Measurements from ENCODE around the gene ST8SIA5.

ST8SIA5 gene

DNA sequence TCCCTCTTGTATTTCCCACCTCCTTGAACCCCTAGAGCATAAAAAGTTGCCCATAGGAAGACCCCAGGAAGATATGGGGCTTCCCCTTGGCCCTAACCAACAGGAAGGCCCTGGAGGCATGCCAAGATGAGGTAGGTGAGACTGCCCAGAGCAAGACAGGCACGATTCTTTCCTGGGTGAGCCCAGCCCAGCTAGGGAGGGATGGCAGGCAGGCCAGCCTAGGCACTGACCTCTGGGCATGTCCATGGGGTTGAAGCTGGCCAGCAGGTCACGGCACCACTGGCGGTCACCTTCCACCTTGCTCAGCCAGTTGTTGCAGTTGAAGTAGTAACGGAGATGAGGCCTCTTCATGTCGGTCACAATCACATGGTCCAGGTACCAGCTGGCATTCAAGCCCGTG, 117.5 kb downstream of the ST8SIA5 start:
- H3K36me3 Mint-ChIP-seq (ENCODE audit: low read depth): no peaks in the 10 kb centered on the region
- H3K4me3 Mint-ChIP-seq: no peak overlapping the region

GRCh38 chr18:46636040-46636630, 120.7 kb downstream of the ST8SIA5 start:
- H3K4me1 Mint-ChIP-seq: no peaks in the 10 kb centered on the region
- H3K4me3 Mint-ChIP-seq: no peak overlapping the region
- TF ChIP-seq, protein P1, sequence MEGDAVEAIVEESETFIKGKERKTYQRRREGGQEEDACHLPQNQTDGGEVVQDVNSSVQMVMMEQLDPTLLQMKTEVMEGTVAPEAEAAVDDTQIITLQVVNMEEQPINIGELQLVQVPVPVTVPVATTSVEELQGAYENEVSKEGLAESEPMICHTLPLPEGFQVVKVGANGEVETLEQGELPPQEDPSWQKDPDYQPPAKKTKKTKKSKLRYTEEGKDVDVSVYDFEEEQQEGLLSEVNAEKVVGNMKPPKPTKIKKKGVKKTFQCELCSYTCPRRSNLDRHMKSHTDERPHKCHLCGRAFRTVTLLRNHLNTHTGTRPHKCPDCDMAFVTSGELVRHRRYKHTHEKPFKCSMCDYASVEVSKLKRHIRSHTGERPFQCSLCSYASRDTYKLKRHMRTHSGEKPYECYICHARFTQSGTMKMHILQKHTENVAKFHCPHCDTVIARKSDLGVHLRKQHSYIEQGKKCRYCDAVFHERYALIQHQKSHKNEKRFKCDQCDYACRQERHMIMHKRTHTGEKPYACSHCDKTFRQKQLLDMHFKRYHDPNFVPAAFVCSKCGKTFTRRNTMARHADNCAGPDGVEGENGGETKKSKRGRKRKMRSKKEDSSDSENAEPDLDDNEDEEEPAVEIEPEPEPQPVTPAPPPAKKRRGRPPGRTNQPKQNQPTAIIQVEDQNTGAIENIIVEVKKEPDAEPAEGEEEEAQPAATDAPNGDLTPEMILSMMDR (IDR thresholded peaks at IDR 0.05): no peak
- peaks cover 4% of the 10 kb centered on the region for H3K9me3 Mint-ChIP-seq
- DNase-seq: no peak
- H3K27me3 Mint-ChIP-seq (ENCODE audit: low read depth, poor library complexity): peaks cover 9% of the 10 kb centered on the region
- no peaks in the 10 kb centered on the region for H3K36me3 Mint-ChIP-seq (ENCODE audit: low read depth)
- no peak overlapping the region for H3K27ac Mint-ChIP-seq

More for the DNA sequence above, 117.5 kb downstream of the ST8SIA5 start:
- DNase-seq: no peak
- H3K27ac Mint-ChIP-seq: no peak overlapping the region
- TF ChIP-seq, protein P1 (IDR thresholded peaks at IDR 0.05): no peak
- H3K4me1 Mint-ChIP-seq: no peaks in the 10 kb centered on the region
- peaks cover 14% of the 10 kb centered on the region for H3K27me3 Mint-ChIP-seq (ENCODE audit: low read depth, poor library complexity)
- H3K9me3 Mint-ChIP-seq: no peaks in the 10 kb centered on the region

DNA sequence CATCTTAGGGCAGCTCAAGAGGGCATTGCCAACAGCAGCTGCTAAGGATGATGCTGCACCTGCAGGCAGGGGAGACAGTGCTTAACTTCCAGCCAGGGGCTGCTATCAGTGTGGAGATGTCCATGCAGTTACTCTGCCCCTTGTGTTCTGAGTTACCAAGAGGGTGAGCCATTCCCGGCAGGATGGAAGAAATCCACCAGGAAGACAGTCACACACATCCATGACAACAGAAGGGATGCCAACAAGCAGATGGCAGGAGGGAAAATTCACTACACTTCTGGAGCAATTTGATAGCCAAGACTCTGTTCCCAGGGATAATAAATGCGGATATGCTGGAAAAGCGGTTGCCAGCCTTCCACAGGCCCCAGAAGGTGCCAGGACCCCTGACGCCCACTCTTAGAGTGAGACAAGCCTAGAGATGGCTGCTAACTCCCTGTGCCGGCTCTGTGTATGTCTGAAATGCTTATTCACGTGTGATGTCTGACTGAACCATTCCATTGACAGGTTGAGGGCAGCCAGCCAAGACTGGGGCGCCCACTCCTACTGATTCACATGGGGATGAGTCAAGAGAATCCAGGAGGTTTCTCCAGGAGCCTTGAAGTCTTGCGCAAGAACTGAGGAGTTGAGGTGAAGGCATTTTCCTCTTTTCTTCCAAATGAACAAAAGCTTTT, 124.3 kb downstream of the ST8SIA5 start:
- Mint-ChIP-seq H3K36me3 (ENCODE audit: low read depth) (no peaks in the 10 kb centered on the region), H3K4me3 (no peak overlapping the region), H3K27ac (no peak overlapping the region), H3K9me3 (peaks cover 4% of the 10 kb centered on the region), H3K4me1 (no peaks in the 10 kb centered on the region), H3K27me3 (ENCODE audit: low read depth, poor library complexity) (peaks cover 20% of the 10 kb centered on the region)
- no peak for DNase-seq
- TF ChIP-seq, protein P1 (IDR thresholded peaks at IDR 0.05): no peak

DNA sequence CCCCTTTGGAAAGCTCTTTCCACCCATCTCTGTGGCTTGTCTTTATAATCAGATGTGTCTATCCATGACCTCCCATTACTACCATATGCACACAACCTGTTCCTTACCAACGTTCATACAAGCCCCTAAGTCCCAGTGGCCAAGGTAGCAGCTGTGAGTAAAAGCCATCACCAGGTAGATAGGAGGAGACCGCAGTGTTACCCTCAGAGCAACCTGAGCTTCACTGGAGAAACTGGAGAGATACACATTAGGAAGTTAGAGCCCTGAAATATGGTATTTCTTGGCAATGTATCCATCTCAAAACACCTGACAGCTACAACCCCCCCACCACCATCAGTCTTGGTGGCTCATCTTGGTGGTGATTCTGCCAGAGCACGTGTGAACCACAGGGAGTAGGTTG, 125.9 kb downstream of the ST8SIA5 start:
- H3K4me3 Mint-ChIP-seq: no peak overlapping the region
- peaks cover 4% of the 10 kb centered on the region for H3K9me3 Mint-ChIP-seq
- TF ChIP-seq, protein P1 (IDR thresholded peaks at IDR 0.05): no peak
- H3K4me1 Mint-ChIP-seq: no peaks in the 10 kb centered on the region
- peaks cover 26% of the 10 kb centered on the region for H3K27me3 Mint-ChIP-seq (ENCODE audit: low read depth, poor library complexity)
- DNase-seq: no peak
- H3K36me3 Mint-ChIP-seq (ENCODE audit: low read depth): no peaks in the 10 kb centered on the region
- H3K27ac Mint-ChIP-seq: no peak overlapping the region

DNA sequence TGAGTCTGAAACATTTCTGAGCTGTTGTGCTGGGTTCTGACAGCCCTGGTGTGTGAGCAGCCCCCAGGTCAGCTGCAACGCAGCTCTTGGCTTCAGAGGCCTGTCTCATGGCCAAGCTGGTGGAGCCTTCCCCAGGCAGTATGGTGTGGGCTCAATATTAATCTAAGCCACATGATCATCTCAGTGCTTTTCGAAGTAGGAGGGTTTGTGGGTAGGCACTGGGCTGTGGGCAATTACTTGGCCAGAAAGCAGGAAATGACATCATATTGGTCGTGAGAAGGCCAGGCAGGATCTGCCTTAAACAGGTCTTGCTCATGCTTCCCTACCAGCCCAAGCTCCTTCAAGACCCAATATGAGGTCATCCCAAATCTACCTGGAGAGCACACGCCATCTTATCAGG, 126.7 kb downstream of the ST8SIA5 start:
- H3K4me1 Mint-ChIP-seq: no peaks in the 10 kb centered on the region

More for the DNA sequence above, 126.7 kb downstream of the ST8SIA5 start:
- no peaks in the 10 kb centered on the region for H3K36me3 Mint-ChIP-seq (ENCODE audit: low read depth)
- TF ChIP-seq, protein P1 (IDR thresholded peaks at IDR 0.05): no peak
- H3K27ac Mint-ChIP-seq: no peak overlapping the region
- H3K4me3 Mint-ChIP-seq: no peak overlapping the region
- DNase-seq: no peak
- H3K9me3 Mint-ChIP-seq: peaks cover 4% of the 10 kb centered on the region
- peaks cover 26% of the 10 kb centered on the region for H3K27me3 Mint-ChIP-seq (ENCODE audit: low read depth, poor library complexity)
